GM23338 (cell line): ENCODE data around the gene DYRK1A.

Experiments used
- CTCF ChIP-seq, 2 experiments: fragments of 200-600 bp in 1 of 2; sonication (generic) in 1 of 2; conservative IDR thresholded peaks; 2 replicates each; pipeline versions ENCODE4 v1.5.1 to v1.6.1; 2016 to 2017; ENCODE audit warnings: antibody characterized with exemption in 2 of 2, low read depth in 2 of 2, mild to moderate bottlenecking in 2 of 2, moderate library complexity in 1 of 2
- JUNB ChIP-seq: IDR thresholded peaks from one replicate; pipeline ENCODE4 v1.6.1; 2016; ENCODE audit warnings: antibody characterized with exemption; ENCODE audit not compliant: unreplicated experiment
- TF ChIP-seq, protein P1 (sequence below): IDR thresholded peaks from one replicate; pipeline ENCODE4 v1.6.1; 2018; ENCODE audit warnings: antibody characterized with exemption; ENCODE audit not compliant: unreplicated experiment

- TF ChIP-seq CTCF (conservative IDR thresholded peaks at IDR 0.05; ENCODE audit: low read depth in 2 of 2) (no peak), JUNB (no peak)
- TF ChIP-seq, protein P1, sequence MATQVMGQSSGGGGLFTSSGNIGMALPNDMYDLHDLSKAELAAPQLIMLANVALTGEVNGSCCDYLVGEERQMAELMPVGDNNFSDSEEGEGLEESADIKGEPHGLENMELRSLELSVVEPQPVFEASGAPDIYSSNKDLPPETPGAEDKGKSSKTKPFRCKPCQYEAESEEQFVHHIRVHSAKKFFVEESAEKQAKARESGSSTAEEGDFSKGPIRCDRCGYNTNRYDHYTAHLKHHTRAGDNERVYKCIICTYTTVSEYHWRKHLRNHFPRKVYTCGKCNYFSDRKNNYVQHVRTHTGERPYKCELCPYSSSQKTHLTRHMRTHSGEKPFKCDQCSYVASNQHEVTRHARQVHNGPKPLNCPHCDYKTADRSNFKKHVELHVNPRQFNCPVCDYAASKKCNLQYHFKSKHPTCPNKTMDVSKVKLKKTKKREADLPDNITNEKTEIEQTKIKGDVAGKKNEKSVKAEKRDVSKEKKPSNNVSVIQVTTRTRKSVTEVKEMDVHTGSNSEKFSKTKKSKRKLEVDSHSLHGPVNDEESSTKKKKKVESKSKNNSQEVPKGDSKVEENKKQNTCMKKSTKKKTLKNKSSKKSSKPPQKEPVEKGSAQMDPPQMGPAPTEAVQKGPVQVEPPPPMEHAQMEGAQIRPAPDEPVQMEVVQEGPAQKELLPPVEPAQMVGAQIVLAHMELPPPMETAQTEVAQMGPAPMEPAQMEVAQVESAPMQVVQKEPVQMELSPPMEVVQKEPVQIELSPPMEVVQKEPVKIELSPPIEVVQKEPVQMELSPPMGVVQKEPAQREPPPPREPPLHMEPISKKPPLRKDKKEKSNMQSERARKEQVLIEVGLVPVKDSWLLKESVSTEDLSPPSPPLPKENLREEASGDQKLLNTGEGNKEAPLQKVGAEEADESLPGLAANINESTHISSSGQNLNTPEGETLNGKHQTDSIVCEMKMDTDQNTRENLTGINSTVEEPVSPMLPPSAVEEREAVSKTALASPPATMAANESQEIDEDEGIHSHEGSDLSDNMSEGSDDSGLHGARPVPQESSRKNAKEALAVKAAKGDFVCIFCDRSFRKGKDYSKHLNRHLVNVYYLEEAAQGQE: no peak
Measured at GRCh38 chr21:37462087-37462861, 95.7 kb downstream of the DYRK1A start.
